GM12878 (cell line): ENCODE measurements around the gene CADPS. TPM values are rescaled to one million over a fixed set of nuclear protein-coding genes. Genes with fewer than 3 reads are reported as not detected.

Experiments used
- ATAC-seq: fragments of 200-7000 bp; cut with Tn5 transposase; 3 replicates; pipeline ENCODE4 v1.9.1; 2020; ENCODE audit warnings: mild to moderate bottlenecking, moderate library complexity
- BruUV-seq: library from RNA; stranded (reverse); fragments of 400-500 nt; replicated peaks from 2 replicates; lab custom pipeline; 2021; lab: Mats Ljungman, UMichigan
- CTCF ChIA-PET: fragments of 300-600 bp; sonication (Branson Sonifier 250); formaldehyde crosslinking; extraction: SDS; loops from one replicate; lab custom pipeline; 2021; ENCODE audit warnings: inconsistent platforms; lab: Yijun Ruan, JAX
- POLR2A ChIA-PET: fragments of 350-600 bp; formaldehyde crosslinking; extraction: SDS; loops from one replicate; lab custom pipeline; 2021; ENCODE audit warnings: inconsistent platforms; lab: Charles Lee
- RAD21 ChIA-PET: fragments of 300-600 bp; sonication (Branson Sonifier 250); formaldehyde crosslinking; loops from one replicate; lab custom pipeline; 2023; ENCODE audit warnings: antibody characterized with exemption; ENCODE audit not compliant: unreplicated experiment; lab: Charles Lee
- SMC1A ChIA-PET: fragments of 300-600 bp; sonication (Branson Sonifier 250); formaldehyde crosslinking; loops from one replicate; lab custom pipeline; 2023; ENCODE audit not compliant: unreplicated experiment, uncharacterized antibody; lab: Charles Lee
- DNase-seq: peaks from one replicate; pipeline ENCODE4 v3.0.0-alpha.2; 2011; ENCODE audit warnings: low read depth, low spot score
- FAIRE-seq: peaks from 3 replicates; lab custom pipeline; 2011; peaks lifted over from hg19 to GRCh38; lab: Jason Lieb, UNC
- H2AFZ ChIP-seq: 2 replicates; pipeline ENCODE4 v1.6.0; 2011; ENCODE audit warnings: low read depth, low read length, control low read depth; ENCODE audit not compliant: control insufficient read depth
- H3K27ac ChIP-seq: 2 replicates; pipeline ENCODE4 v1.5.1; 2011; ENCODE audit warnings: control low read depth; ENCODE audit not compliant: control insufficient read depth, insufficient read depth
- H3K27me3 ChIP-seq, 2 experiments: replicated peaks in 1 of 2; 2 replicates each; pipeline versions ENCODE4 v1.6.0 to v1.6.1; 2011; ENCODE audit warnings: low read length in 1 of 2; ENCODE audit not compliant: control insufficient read depth in 2 of 2, insufficient read depth in 2 of 2
- H3K36me3 ChIP-seq, 2 experiments: 2 replicates each; pipeline ENCODE4 v1.5.1; 2011; ENCODE audit warnings: low read length in 1 of 2; ENCODE audit not compliant: control insufficient read depth in 2 of 2, insufficient read depth in 2 of 2
- H3K4me1 ChIP-seq: 2 replicates; pipeline ENCODE4 v1.6.1; 2011; ENCODE audit warnings: mild to moderate bottlenecking, low read length, moderate library complexity, mixed read lengths; ENCODE audit not compliant: control insufficient read depth, insufficient read depth
- H3K4me2 ChIP-seq: 2 replicates; pipeline ENCODE4 v1.6.0; 2011; ENCODE audit warnings: control low read depth; ENCODE audit not compliant: control insufficient read depth, insufficient read depth
- H3K4me3 ChIP-seq: fragments of 200-600 bp; sonication (generic); 2 replicates; pipeline ENCODE4 v1.5.1; 2016
- H3K79me2 ChIP-seq: 2 replicates; pipeline ENCODE4 v1.6.0; 2011; ENCODE audit warnings: low read length; ENCODE audit not compliant: control insufficient read depth, insufficient read depth
- H3K9ac ChIP-seq: 2 replicates; pipeline ENCODE4 v1.8.0; 2011; ENCODE audit warnings: low read length, control low read depth, mixed read lengths; ENCODE audit not compliant: control insufficient read depth, insufficient read depth
- H3K9me3 ChIP-seq: replicated peaks from 3 replicates; pipeline ENCODE4 v1.5.1; 2011; ENCODE audit warnings: mild to moderate bottlenecking, low read length; ENCODE audit not compliant: control insufficient read depth, insufficient read depth
- H4K20me1 ChIP-seq: 2 replicates; pipeline ENCODE4 v1.6.0; 2011; ENCODE audit not compliant: control insufficient read depth, insufficient read depth
- ATF2 ChIP-seq: IDR thresholded peaks from 2 replicates; pipeline ENCODE4 v1.6.1; 2012; ENCODE audit warnings: low read length, inconsistent platforms
- CBX3 ChIP-seq: fragments of 200-600 bp; sonication (generic); IDR thresholded peaks from 2 replicates; pipeline ENCODE4 v1.6.1; 2016; ENCODE audit warnings: low read depth, borderline replicate concordance
- CEBPB ChIP-seq, 2 experiments: fragments of 150-350 bp in 1 of 2; IDR thresholded peaks; 2 replicates each; pipeline ENCODE4 v1.6.1; 2012 to 2014; ENCODE audit warnings: low read depth in 2 of 2, low read length in 2 of 2, borderline replicate concordance in 1 of 2, inconsistent platforms in 1 of 2
- ETV6 ChIP-seq, 2 experiments: fragments of 450-650 bp in 1 of 2; IDR thresholded peaks in 1 of 2; conservative IDR thresholded peaks in 1 of 2; 2 replicates each; pipeline ENCODE4 v1.6.1; 2014; ENCODE audit warnings: antibody characterized with exemption in 1 of 2, borderline replicate concordance in 1 of 2, low read depth in 1 of 2, mild to moderate bottlenecking in 1 of 2, moderate library complexity in 1 of 2
- FOXK2 ChIP-seq: fragments of 450-650 bp; IDR thresholded peaks from 2 replicates; pipeline ENCODE4 v1.6.1; 2017; ENCODE audit warnings: mild to moderate bottlenecking, moderate library complexity
- HDAC2 ChIP-seq: fragments of 200-600 bp; sonication (generic); IDR thresholded peaks from 2 replicates; pipeline ENCODE4 v1.6.1; 2017
- HDAC6 ChIP-seq: fragments of 200-600 bp; sonication (generic); IDR thresholded peaks from one replicate; pipeline ENCODE4 v1.8.0; 2017; ENCODE audit warnings: antibody characterized with exemption; ENCODE audit not compliant: unreplicated experiment
- IKZF1 ChIP-seq: fragments of 450-650 bp; conservative IDR thresholded peaks from 2 replicates; pipeline ENCODE4 v1.6.1; 2017; ENCODE audit warnings: antibody characterized with exemption, mild to moderate bottlenecking
- MEF2A ChIP-seq: IDR thresholded peaks from 2 replicates; pipeline ENCODE4 v1.6.1; 2011; ENCODE audit warnings: low read depth, mild to moderate bottlenecking, low read length, moderate library complexity; ENCODE audit not compliant: insufficient read depth
- NBN ChIP-seq: fragments of 450-650 bp; IDR thresholded peaks from 2 replicates; pipeline ENCODE4 v1.6.1; 2016
- NR2C1 ChIP-seq: fragments of 450-650 bp; IDR thresholded peaks from 2 replicates; pipeline ENCODE4 v1.6.1; 2017; ENCODE audit warnings: antibody characterized with exemption, mild to moderate bottlenecking, moderate library complexity
- NRF1 ChIP-seq: conservative IDR thresholded peaks from 2 replicates; pipeline ENCODE4 v1.6.1; 2011; ENCODE audit warnings: mild to moderate bottlenecking, low read depth, low read length, improper control_type of control experiment
- POLR2A ChIP-seq: IDR thresholded peaks from 2 replicates; pipeline ENCODE4 v1.6.1; 2011; ENCODE audit warnings: low read depth, mild to moderate bottlenecking, low read length
- POLR2AphosphoS5 ChIP-seq: IDR thresholded peaks from 2 replicates; pipeline ENCODE4 v1.6.1; 2011; ENCODE audit warnings: mild to moderate bottlenecking, low read length, inconsistent platforms
- STAT3 ChIP-seq: IDR thresholded peaks from 2 replicates; pipeline ENCODE4 v1.6.1; 2011; ENCODE audit warnings: low read depth, low read length, improper control_type of control experiment
- SUZ12 ChIP-seq: fragments of 200-600 bp; sonication (generic); IDR thresholded peaks from one replicate; pipeline ENCODE4 v1.6.1; 2018; ENCODE audit warnings: antibody characterized with exemption, mild to moderate bottlenecking; ENCODE audit not compliant: unreplicated experiment
- ZBED1 ChIP-seq: IDR thresholded peaks from 2 replicates; pipeline ENCODE4 v1.6.1; 2016; ENCODE audit warnings: borderline replicate concordance
- ZNF217 ChIP-seq: fragments of 450-650 bp; IDR thresholded peaks from 2 replicates; pipeline ENCODE4 v1.6.1; 2017; ENCODE audit warnings: antibody characterized with exemption, mild to moderate bottlenecking
- ZNF384 ChIP-seq: IDR thresholded peaks from 2 replicates; pipeline ENCODE4 v1.6.1; 2012; ENCODE audit warnings: low read depth, mild to moderate bottlenecking, low read length, improper control_type of control experiment, borderline replicate concordance
- ZNF687 ChIP-seq: fragments of 450-650 bp; IDR thresholded peaks from 2 replicates; pipeline ENCODE4 v1.6.1; 2017; ENCODE audit warnings: mild to moderate bottlenecking, moderate library complexity
- WGBS: methylation state at CpG from one replicate; pipeline ENCODE4 v1.1.6; 2016; ENCODE audit warnings: low lambda C conversion rate; ENCODE audit not compliant: insufficient replicate concordance, insufficient coverage; ENCODE audit errors: missing lambda C conversion rate; 5-methylcytosine and 5-hydroxymethylcytosine counted together
- in situ Hi-C: fragments of 300-500 bp; cut with MboI; formaldehyde crosslinking; loops from 9 replicates; pipeline ENCODE4 v1.14.3; 2018; ENCODE audit warnings: mixed read lengths
- intact Hi-C: fragments of 100-400 bp; cut with micrococcal nuclease; formaldehyde crosslinking; loops from one replicate; pipeline ENCODE4 v1.14.2; 2022; ENCODE audit not compliant: unreplicated experiment
- polyA plus RNA-seq, 11 experiments: library from polyadenylated mRNA; depleted of rRNA in 4 of 11; unstranded in 6 of 11; stranded (reverse) in 5 of 11; fragments of >200 nt; fragmentation: Nextera tagmentation in 4 of 11; fragmentation: Illumina TruSeq in 1 of 11; extraction: Ambion mirVana in 4 of 11; extraction: Trizol in 1 of 11; gene quantifications; 1 replicate in 1 of 11; 2 replicates in 10 of 11; pipeline versions ENCODE4 v1.2.1 to v1.2.3, GENCODE V29; 2011 to 2016; ENCODE audit warnings: inconsistent platforms in 2 of 11, missing spikeins in 2 of 11, low read depth in 1 of 11
- total RNA-seq, 4 experiments: library from RNA; depleted of rRNA in 3 of 4; stranded (reverse); fragments of >200 nt in 3 of 4; fragmentation: Illumina TruSeq in 1 of 4; extraction: Trizol in 1 of 4; gene quantifications; 2 replicates each; pipeline versions ENCODE4 v1.2.1 to v1.2.3, GENCODE V29; 2013 to 2021

CADPS gene
- total and polyA plus RNA-seq, 10 of the 15 experiments (the other 5 are each of a cell fraction or from before 2014, with no cell fraction given) = 0.20 TPM; not detected in 9

GRCh38 chr3:62376906-62377877 is 498.0 kb downstream of the CADPS start (continued):
- TF ChIP-seq ETV6 (conservative IDR thresholded peaks at IDR 0.05 in 1 of 2, IDR thresholded peaks at IDR 0.05 in 1 of 2; ENCODE audit: borderline replicate concordance in 1 of 2, low read depth in 1 of 2) (no peak), NBN (no peak), NRF1 (no peak), IKZF1 (no peak)

GRCh38 chr3:62376454-62376720 is 498.8 kb downstream of the CADPS start:
- Histone ChIP-seq H3K27ac (no peak overlapping the region), H3K4me2 (no peak overlapping the region), H3K36me3 (no peaks in the 10 kb centered on the region), H3K27me3 (peaks cover 3 to 15% of the 10 kb centered on the region in 2 experiments), H4K20me1 (no peaks in the 10 kb centered on the region), H3K9me3 (no peaks in the 10 kb centered on the region), H3K79me2 (no peaks in the 10 kb centered on the region), H2AFZ (no peak overlapping the region), H3K9ac (no peak overlapping the region), H3K4me1 (no peaks in the 10 kb centered on the region), H3K4me3 (no peak overlapping the region)
- 43% methylated on average over 3 of the region's 3 CpGs for WGBS
- intact Hi-C loops (no loop called here), in situ Hi-C loops (no loop called here)
- FAIRE-seq (no peak), DNase-seq (no peak), ATAC-seq (no peak)
- CTCF ChIA-PET = no interaction called here
- BruUV-seq = no TSS peak
- RAD21 ChIA-PET = no interaction called here
- SMC1A ChIA-PET = no interaction called here
- POLR2A ChIA-PET = no interaction called here
- TF ChIP-seq MEF2A (no peak), ZNF384 (no peak), CEBPB (IDR thresholded peaks at IDR 0.05; ENCODE audit: borderline replicate concordance in 1 of 2, low read depth in 2 of 2, low read length in 2 of 2) (no peak), SUZ12 (no peak), FOXK2 (no peak), HDAC6 (no peak), ZNF217 (no peak), CBX3 (no peak), POLR2A (no peak), NBN (no peak), NR2C1 (no peak), ATF2 (no peak), POLR2AphosphoS5 (no peak), ZBED1 (no peak), STAT3 (no peak), HDAC2 (no peak), ZNF687 (no peak)
